Heart right ventricle (tissue), 16 donors: ENCODE data around the gene SMAP1. TPM values are rescaled to one million over a fixed set of nuclear protein-coding genes. Genes with fewer than 3 reads are reported as not detected.

ENCODE experiments used
- ATAC-seq, 8 donors: fragments of 200-7000 bp; cut with Tn5 transposase; one replicate each; pipeline ENCODE4 v1.9.1; 2020; ENCODE audit warnings: mild to moderate bottlenecking in 8 of 8, moderate library complexity in 8 of 8, moderate number of reproducible peaks in 1 of 8
- DNase-seq, 2 donors: peaks; one replicate each; pipeline ENCODE4 v3.0.0-alpha.2; 2020
- H3K27ac ChIP-seq, 10 donors: fragments of 200-600 bp; sonication (generic) in 2 of 10; one replicate each; pipeline versions ENCODE4 v1.5.0 to v1.8.0; 2020 to 2022; ENCODE audit warnings: mild to moderate bottlenecking in 3 of 10
- H3K27me3 ChIP-seq, 7 donors: fragments of 200-600 bp; one replicate each; pipeline ENCODE4 v1.8.0; 2021 to 2022; ENCODE audit warnings: mild to moderate bottlenecking in 2 of 7
- H3K36me3 ChIP-seq, 9 donors: fragments of 200-600 bp; sonication (generic) in 1 of 9; one replicate each; pipeline versions ENCODE4 v1.5.0 to v1.8.0; 2020 to 2022; ENCODE audit warnings: mild to moderate bottlenecking in 2 of 9
- H3K4me1 ChIP-seq, 9 donors: fragments of 200-600 bp; sonication (generic) in 1 of 9; one replicate each; pipeline versions ENCODE4 v1.5.0 to v1.8.0; 2020 to 2022; ENCODE audit warnings: mild to moderate bottlenecking in 4 of 9
- H3K4me3 ChIP-seq, 10 donors: fragments of 200-600 bp; sonication (generic) in 2 of 10; one replicate each; pipeline versions ENCODE4 v1.5.0 to v1.8.0; 2020 to 2022; ENCODE audit warnings: mild to moderate bottlenecking in 7 of 10, moderate library complexity in 2 of 10
- H3K9me3 ChIP-seq, 11 donors: fragments of 200-600 bp in 10 of 11; sonication (generic) in 2 of 11; one replicate each; pipeline versions ENCODE4 v1.5.0 to v1.8.0; 2013 to 2022; ENCODE audit warnings: mild to moderate bottlenecking in 2 of 11, control low read depth in 1 of 11, moderate library complexity in 1 of 11
- WGBS, 2 donors: extraction: QIAGEN DNeasy Blood & Tissue Kit; methylation state at CpG; one replicate each; pipeline ENCODE4 v1.1.7; 2013; ENCODE audit warnings: inconsistent platforms in 1 of 2; 5-methylcytosine and 5-hydroxymethylcytosine counted together
- intact Hi-C, 10 donors: fragments of 100-400 bp; cut with DNase I; formaldehyde crosslinking; loops; one replicate each; pipeline versions ENCODE4 v1.11.1 to v1.14.2; 2022
- polyA plus RNA-seq, 2 donors: library from polyadenylated mRNA; stranded (reverse); fragments of 200-250 nt; gene quantifications; one replicate each; pipeline ENCODE4 v1.2.3, GENCODE V29; 2013
- total RNA-seq, 10 donors: library from RNA; stranded (reverse); fragmentation: NEBNext Ultra II Directional in 3 of 10; extraction: Animal tissue kit (Norgen Biotek cat#: 25700) in 3 of 10; gene quantifications; one replicate each; pipeline versions ENCODE4 v1.2.1 to v1.2.4, GENCODE V29; 2021 to 2023
- TF ChIP-seq, protein P1 (sequence below), 9 donors: fragments of 200-600 bp; sonication (generic) in 2 of 9; IDR thresholded peaks; one replicate each; pipeline versions ENCODE4 v1.5.0 to v1.8.0; 2021 to 2022; ENCODE audit warnings: antibody characterized with exemption in 9 of 9, mild to moderate bottlenecking in 5 of 9, moderate library complexity in 1 of 9
- donor health status: Arrhythmogenic right ventricular cardiomyopathy.
- donor health status: ischemic (EF 13 %, LVEDD 7.1; RV severe dilation, severe dysfunction).
- donor health status: healthy with polysubstance abuse.
- donor health status: DM: no; HTN: yes; CAD: no.
- donor health status: DM: no; HTN: no; CAD: no.
- donor health status: ischemic (EF 25% LVEDD 6.9; RV normal size, moderate dysfunction).
- donor health status: ischemic (EF 25% LVEDD 5.7; RV mildly dilated, moderate dysfunction).
- donor health status: healthy.
- donor health status: DM: yes; HTN: yes; CAD: no.
- donor health status: Ischemic cardiomyopathy.
- donor health status: ischemic (EF 35%, LVEDD 5.7; RV mildly dilated, moderate dysfunction).
- donor health status: nonischemic (EF 11% LVEDD 7.7; RV severe dilation, severe dysfunction).
- donor health status: DM: yes; HTN: yes; CAD: no.
- donor health status: PGD.
- donor health status: ischemic (EF 29% LVEDD 5.4; RV normal size, mild dysfunction).
- donor health status: nonischemic (EF 23%, LVEDD 6.1; RV moderate dilation, normal function).

SMAP1 gene
- total and polyA plus RNA-seq, 12 donors: 12.8 to 36.3 (median 30.3) TPM

DNA sequence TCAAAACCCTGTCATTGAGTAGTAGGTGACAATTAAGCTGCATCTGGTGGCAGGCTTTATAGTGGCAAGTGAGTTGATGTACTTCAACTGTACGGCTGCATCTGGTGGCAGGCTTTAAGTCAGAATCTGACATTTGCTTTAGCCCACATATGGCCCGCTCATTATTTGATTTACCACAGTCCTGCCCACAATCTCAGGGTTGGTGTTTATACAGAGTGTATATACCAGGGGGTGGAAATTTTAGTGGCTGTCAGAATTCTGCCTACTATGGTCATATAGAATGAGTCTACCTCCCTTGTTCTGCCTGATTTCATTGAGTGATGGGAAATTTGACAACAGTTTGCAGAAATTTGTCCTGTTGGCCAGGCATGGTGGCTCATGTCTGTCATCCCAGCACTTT, 112.3 kb downstream of the SMAP1 start:
- no peaks in the 10 kb centered on the region for H3K4me1 ChIP-seq
- intact Hi-C loops: no loop called here
- H3K27me3 ChIP-seq: no peaks in the 10 kb centered on the region
- H3K9me3 ChIP-seq: peaks cover 0 to 5% (median 0%) of the 10 kb centered on the region in 11 donors
- DNase-seq (no peak), ATAC-seq (no peak)
- H3K36me3 ChIP-seq: peaks cover 0 to 27% (median 4%) of the 10 kb centered on the region in 9 donors
- 73 to 84% methylated on average over 2 of the region's 2 CpGs for WGBS, 2 donors
- TF ChIP-seq, protein P1, sequence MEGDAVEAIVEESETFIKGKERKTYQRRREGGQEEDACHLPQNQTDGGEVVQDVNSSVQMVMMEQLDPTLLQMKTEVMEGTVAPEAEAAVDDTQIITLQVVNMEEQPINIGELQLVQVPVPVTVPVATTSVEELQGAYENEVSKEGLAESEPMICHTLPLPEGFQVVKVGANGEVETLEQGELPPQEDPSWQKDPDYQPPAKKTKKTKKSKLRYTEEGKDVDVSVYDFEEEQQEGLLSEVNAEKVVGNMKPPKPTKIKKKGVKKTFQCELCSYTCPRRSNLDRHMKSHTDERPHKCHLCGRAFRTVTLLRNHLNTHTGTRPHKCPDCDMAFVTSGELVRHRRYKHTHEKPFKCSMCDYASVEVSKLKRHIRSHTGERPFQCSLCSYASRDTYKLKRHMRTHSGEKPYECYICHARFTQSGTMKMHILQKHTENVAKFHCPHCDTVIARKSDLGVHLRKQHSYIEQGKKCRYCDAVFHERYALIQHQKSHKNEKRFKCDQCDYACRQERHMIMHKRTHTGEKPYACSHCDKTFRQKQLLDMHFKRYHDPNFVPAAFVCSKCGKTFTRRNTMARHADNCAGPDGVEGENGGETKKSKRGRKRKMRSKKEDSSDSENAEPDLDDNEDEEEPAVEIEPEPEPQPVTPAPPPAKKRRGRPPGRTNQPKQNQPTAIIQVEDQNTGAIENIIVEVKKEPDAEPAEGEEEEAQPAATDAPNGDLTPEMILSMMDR (IDR thresholded peaks at IDR 0.05): no peak
- H3K27ac ChIP-seq: no peak overlapping the region
- no peak overlapping the region for H3K4me3 ChIP-seq

DNA sequence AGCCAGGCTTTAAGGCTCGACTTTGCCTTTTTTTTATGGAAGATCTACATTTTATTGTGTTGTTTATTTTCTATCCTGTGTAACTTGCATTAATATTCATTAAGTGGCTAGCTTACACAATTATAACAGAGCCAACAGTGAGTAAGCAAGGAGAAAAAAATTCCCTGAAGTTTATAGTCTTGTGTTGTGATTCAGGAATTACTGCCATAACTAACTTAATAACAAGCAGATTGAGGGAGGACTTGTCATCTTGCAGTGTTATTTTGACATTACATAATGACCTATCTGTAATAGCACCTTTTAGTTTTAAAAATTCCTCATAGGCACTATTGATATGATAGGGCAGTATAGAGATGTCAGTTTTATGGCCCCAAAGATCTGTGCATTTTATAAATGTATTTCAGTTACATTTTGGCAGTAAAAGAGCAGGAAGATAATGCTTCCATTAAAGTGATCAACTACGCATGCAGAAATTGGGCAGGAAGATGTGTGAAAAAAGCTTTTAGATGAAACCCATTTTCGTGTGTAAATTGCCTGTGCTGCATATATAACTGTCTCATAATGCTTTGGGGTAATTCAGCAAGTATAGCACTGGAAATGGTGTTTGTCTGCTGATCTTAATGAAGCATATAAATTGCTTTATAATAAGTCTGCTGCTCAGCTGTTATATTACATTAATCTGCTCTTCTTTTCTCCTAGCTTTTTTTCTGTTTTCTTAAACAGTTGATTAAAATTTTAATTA, 123.0 kb downstream of the SMAP1 start:
- Histone ChIP-seq H3K4me1 (no peaks in the 10 kb centered on the region), H3K4me3 (no peak overlapping the region), H3K27me3 (no peaks in the 10 kb centered on the region), H3K27ac (no peak overlapping the region), H3K9me3 (peaks cover 0 to 10% (median 0%) of the 10 kb centered on the region in 11 donors), H3K36me3 (no peaks in the 10 kb centered on the region)
- TF ChIP-seq, protein P1 (IDR thresholded peaks at IDR 0.05): no peak
- WGBS, 2 donors: 82 to 85% methylated on average over 3 of the region's 3 CpGs
- intact Hi-C loops: no loop called here
- ATAC-seq (no peak), DNase-seq (no peak)

DNA sequence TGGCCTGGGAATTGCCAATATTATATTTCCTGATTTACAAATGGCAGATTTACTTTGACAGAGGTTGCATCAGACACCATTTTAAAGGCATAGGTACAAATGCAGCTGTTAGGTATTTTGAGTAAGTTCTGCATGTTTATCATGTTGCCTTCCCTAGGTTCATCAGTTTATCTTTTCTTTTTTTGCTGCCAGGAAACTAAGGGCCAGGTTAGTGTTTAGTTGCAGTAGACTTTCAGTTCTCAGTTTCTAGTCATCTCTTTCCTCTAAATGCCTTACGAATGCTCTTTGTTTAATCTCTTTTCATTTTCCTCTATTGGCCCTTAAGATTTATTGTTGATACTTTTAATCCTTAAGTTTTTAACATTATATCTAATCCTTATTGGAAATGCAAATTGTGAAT, 129.9 kb downstream of the SMAP1 start:
- Histone ChIP-seq H3K4me1 (peaks cover 0 to 5% (median 0%) of the 10 kb centered on the region in 9 donors), H3K36me3 (peaks cover 0 to 25% (median 3%) of the 10 kb centered on the region in 9 donors), H3K9me3 (peaks cover 0 to 19% (median 0%) of the 10 kb centered on the region in 11 donors), H3K27ac (no peak overlapping the region), H3K27me3 (no peaks in the 10 kb centered on the region), H3K4me3 (no peak overlapping the region)
- intact Hi-C loops: no loop called here
- DNase-seq (no peak), ATAC-seq (no peak)
- TF ChIP-seq, protein P1 (IDR thresholded peaks at IDR 0.05): no peak
- WGBS, 2 donors: 92 to 93% methylated on average over 1 of the region's 1 CpG

DNA sequence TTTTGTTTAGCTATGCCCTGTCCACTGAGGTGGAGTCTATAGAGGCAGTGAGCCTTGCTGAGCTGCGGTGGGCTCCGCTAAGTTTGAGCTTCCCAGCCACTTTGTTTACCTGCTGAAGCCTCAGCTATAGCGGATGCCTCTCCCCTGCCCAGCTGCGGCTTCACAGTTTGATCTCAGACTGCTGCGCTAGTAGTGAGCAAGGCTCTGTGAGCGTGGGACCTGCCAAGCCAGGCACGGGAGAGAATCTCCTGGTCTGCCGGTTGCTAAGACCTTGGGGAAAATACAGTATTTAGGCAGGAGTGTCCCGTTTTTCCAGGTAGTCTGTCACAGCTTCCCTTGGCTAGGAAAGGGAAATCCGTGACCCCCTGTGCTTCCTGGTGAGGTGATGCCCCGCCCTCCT, 138.4 kb downstream of the SMAP1 start:
- Histone ChIP-seq H3K27me3 (no peaks in the 10 kb centered on the region), H3K36me3 (peaks cover 0 to 42% (median 8%) of the 10 kb centered on the region in 9 donors), H3K27ac (no peak overlapping the region), H3K4me3 (no peak overlapping the region), H3K9me3 (peaks cover 0 to 34% (median 0%) of the 10 kb centered on the region in 11 donors), H3K4me1 (no peaks in the 10 kb centered on the region)
- 97 to 98% methylated on average over 11 of the region's 11 CpGs for WGBS, 2 donors
- intact Hi-C loops: no loop called here
- TF ChIP-seq, protein P1 (IDR thresholded peaks at IDR 0.05): no peak
- ATAC-seq (no peak), DNase-seq (no peak)
